NK-92 (cell line): ENCODE measurements around the gene RPL18.
"Not testable (repeated sequence)": the region's sequence is repeated elsewhere in the genome, so short reads cannot be mapped to it uniquely, and the experiment has no call there.

Experiments used
- DNase-seq: peaks from one replicate; lab custom pipeline; 2025; ENCODE audit not compliant: unreplicated experiment; lab: John Stamatoyannopoulos, UW

Gene RPL18

DNA sequence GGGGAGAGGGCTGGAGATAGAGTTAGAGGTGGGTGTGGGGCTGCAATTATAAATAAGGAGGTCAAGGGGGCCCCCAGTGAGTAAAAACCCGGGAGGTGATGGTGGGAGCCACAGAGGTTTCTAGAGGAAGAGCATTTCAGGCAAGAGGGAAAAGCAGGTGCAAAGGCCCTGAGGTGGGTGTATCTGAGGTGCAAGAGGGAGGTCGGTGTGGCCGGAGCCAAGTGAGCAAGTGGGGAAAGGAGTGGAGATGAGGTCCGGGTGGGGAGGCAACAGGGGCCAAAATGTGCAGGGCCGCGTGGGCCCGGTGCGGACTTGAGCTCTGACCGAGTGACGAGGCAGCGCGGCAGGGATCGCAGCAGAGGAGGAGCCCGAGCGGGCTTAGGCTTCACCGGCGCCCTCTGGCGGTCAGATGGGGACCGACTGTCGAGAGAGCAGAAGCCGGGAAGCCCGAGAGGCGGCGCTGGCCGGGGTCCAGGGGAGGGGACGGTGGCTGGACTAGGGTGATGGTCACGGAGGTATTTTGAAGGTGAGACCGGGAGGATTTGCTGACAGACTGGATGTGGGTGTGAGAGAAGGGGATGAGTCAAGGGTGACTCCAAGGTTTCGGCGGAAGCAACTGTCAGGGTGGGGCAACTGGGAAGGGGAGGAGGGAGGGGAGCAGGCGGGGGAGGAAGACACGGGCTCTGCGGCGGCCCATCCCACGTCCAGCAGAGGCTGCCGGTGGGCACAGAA lies 30.1 kb downstream of the RPL18 start:
- DNase-seq: no peak

DNA sequence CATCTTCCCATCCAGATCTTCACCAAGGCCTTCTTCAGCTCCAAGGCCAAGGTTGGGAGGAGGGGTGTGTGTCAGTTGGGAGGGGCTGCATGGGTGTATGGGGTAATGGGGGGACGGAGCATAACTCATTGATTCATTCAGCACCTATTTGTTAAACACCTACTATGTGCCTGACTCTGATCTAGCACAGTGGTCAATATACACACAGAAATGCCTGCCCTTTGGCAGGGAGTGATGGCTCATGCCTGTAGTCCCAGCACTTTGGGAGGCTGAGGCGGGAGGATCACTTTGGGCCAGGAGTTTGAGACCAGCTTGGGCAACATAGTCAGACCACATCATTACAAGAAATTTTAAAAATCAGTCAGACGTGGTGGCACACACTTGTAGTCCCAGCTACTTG lies 31.6 kb downstream of the RPL18 start:
- no peak for DNase-seq

DNA sequence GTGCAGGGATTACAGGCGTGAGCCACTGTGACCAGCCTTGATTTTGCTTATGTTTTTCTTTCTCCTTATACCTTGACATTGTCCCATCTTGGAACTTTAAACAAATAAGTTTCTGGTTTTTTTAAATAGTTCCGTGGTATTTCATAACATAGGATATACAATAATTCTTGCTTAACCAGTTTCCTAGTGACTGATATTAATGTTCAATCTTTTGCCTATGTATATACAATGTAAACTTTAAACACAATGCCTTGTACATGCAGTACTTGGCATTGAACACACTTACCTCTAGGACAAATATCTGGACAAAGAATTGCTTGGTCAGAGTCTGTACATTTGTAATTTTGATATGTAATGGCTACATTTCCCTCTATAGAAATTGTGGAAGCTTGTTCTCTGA lies 36.8 kb downstream of the RPL18 start:
- no peak for DNase-seq

DNA sequence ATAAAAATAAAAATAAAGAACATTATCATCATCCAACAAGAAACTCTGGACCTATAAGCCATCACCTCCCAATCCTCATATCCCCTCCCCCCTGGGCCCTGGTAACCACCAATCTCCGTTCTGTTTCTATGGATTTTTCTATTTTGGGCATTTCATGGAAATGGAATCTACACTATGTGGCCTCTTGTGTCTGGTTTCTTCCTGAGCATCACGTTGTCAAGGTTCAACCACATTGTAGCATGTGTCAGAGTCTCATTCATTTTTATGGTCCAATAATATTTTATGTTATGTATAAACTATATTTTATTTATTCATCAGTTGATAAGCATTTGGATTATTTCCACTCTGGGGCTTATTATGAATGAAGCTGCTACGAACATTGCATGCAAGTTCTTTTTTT lies 40.1 kb downstream of the RPL18 start:
- no peak for DNase-seq

DNA sequence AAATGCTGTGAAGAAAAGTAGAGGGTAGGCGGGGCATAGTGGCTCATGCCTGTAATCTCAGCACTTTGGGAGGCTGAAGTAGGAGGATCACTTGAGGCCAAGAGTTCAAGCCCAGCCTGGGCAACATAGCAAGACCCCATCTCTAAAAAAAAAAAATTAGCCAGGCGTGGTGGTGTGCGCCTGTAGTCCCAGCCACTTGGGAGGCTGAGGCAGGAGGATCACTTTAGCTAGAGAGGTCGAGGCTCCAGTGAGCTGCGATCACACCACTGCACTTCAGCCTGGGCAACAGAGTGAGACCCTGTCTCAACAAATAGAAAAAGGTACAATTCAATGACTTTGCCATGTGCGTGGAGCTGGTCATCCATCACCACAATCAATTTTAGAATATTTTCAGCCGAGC lies 41.1 kb downstream of the RPL18 start:
- not testable (repeated sequence) for DNase-seq

DNA sequence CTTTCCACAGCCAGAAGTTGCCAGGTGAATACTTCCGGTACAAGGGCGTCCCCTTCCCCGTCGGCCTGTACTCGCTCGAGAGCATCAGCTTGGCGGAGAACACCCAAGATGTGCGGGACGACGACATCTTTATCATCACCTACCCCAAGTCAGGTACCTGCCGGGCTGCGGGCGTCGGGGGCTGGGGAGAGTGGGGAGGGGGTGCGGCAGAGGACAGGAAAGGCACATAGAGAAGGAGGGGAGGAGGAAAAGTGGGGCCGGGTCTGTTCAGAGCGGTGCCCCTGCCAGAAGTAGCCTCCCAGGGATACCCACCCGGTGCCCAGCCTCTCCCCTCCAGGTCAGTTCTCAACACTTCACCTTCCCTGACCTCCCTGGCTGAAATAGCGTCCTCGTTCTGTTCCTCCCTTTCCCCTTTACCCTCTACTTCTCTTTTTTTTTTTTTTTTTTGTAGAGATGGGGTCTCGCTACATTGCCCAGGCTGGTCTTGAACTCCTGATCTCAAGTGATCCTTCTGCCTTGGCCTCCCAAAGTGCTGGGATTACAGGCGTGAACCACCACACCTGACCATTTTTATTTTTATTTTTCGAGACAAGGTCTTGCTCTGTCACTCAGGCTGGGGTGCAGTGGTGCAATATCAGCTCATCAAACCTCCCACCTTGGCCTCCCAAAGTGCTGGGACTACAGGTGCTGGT lies 42.9 kb downstream of the RPL18 start:
- no peak for DNase-seq

DNA sequence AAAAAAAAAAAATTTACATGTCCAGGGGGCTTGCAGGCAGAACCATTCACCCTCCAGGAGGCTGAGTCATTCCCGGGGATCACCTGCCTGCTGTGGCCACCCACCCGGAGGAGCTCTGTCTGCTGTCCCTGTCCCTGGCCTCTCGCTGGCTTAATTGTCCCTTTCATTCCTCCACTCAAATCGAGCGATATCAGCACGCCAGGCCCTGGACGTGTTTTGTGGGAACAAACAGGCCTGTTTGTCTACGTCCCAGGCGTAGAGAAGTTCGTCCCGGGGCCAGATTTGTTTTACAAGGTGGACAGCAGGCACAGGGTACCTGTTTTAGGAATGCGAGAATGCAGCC lies 45.8 kb downstream of the RPL18 start:
- no peak for DNase-seq

DNA sequence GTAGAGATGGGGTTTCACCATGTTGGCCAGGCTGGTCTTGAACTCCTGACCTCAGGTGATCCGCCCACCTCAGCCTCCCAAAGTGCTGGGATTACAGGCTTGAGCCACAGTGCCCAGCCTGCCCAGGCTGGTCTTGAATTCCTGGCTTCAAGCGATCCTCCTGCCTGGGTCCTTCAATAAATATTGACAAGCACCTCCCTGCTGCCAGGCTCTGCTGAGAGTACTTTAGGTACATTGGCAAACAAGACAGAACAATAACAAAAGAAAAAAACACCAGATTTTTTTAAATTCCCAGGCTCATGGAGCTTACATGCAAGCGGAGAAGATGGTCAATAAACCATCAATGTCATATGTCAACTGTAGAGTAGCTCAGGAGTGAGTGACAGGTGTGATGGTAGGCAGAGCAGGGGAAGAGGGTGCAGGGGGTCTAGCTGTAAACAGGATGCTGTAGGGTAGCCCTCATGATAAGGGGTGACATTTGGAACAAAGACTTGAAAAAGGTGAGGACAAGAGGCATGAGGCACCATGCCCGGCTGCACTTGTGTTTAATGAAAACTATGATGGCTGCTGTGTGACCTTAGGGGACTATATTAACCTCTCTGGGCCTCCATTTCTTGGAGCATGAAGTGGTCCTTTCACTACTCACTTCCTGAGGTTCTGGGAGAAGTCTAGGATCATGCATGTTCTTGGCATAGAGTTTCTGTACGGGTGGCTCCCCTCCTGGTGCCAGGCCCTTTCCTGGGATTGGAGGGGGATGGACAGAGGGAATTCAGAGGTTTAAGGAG lies 47.4 kb downstream of the RPL18 start:
- no peak for DNase-seq

DNA sequence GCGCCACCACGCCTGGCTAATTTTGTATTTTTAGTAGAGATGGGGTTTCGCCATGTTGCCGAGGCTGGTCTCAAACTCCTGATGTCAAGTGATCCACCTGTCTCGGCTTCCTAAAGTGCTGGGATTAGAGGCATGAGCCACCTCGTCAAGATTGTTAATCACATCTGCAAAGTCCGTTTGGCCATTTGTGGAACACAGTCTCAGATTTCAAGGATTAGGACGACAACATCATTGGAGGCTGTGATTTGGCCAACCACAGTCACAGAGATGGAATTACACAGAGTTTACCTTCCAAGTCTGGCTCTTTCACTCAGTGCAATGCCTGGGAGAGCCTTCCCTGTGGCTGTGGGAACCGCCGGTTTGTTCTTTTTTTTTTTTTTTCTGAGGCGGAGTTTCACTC lies 49.2 kb downstream of the RPL18 start:
- DNase-seq: no peak

DNA sequence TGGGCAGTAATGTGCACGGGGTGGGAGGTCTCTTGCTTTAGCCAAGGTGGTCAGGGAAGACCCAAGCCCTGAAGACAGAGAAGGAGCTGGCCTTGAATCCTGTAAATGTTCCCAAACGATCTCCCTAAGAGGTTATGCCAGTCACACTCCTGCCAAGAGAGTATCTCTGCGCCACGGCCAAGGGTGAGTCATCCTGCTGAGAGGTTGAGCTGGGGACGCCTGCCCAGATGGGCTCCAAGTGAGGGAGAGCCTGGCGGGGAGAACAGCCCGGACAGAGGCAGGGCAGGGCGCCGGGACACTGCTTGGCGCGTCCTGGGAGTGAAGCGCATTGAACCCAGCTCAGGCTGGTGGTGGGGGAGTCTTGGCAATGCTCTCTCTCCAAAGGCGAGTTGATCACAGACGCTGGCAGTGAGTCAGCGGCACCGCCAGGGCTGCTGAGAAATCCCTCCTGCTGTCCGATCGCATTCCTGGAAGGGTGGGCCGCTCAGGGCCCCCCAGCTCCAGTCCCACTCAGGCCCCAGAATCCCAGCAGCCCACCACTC lies 50.6 kb downstream of the RPL18 start:
- DNase-seq: no peak
